Trophoblast cell (in vitro differentiated cells and primary cell): ENCODE results near the gene PLCH2.

Source experiments
- DNase-seq, 2 donors: peaks; one replicate each; pipeline ENCODE4 v3.0.0-alpha.2; 2016
- H2AFZ ChIP-seq: 2 replicates; pipeline ENCODE4 v1.6.1; 2013; ENCODE audit warnings: low read length, moderate library complexity, mild to moderate bottlenecking; ENCODE audit not compliant: insufficient read depth, poor library complexity
- H2AK5ac ChIP-seq: 2 replicates; pipeline ENCODE4 v1.6.1; 2013; ENCODE audit warnings: mild to moderate bottlenecking, low read length
- H2BK120ac ChIP-seq: 2 replicates; pipeline ENCODE4 v1.6.1; 2013; ENCODE audit warnings: low read length, mild to moderate bottlenecking, moderate library complexity; ENCODE audit not compliant: insufficient read depth, poor library complexity
- H2BK12ac ChIP-seq: 2 replicates; pipeline ENCODE4 v1.6.1; 2013; ENCODE audit warnings: mild to moderate bottlenecking, low read length, moderate library complexity
- H2BK5ac ChIP-seq: 2 replicates; pipeline ENCODE4 v1.6.1; 2013; ENCODE audit warnings: low read length, low read depth, moderate library complexity, mild to moderate bottlenecking; ENCODE audit not compliant: poor library complexity
- H3K14ac ChIP-seq: 2 replicates; pipeline ENCODE4 v1.6.1; 2013; ENCODE audit warnings: mild to moderate bottlenecking, low read length
- H3K18ac ChIP-seq: 2 replicates; pipeline ENCODE4 v1.6.1; 2013; ENCODE audit warnings: mild to moderate bottlenecking, low read length
- H3K23ac ChIP-seq: 2 replicates; pipeline ENCODE4 v1.6.1; 2013; ENCODE audit warnings: low read length
- H3K27ac ChIP-seq: 2 replicates; pipeline ENCODE4 v1.5.1; 2013; ENCODE audit warnings: low read depth, mild to moderate bottlenecking, inconsistent platforms, low read length, moderate library complexity
- H3K27me3 ChIP-seq: 2 replicates; pipeline ENCODE4 v1.6.1; 2013; ENCODE audit warnings: inconsistent platforms, mild to moderate bottlenecking, low read length, moderate library complexity; ENCODE audit not compliant: insufficient read depth
- H3K36me3 ChIP-seq, 2 experiments: 1 replicate in 1 of 2; 2 replicates in 1 of 2; pipeline ENCODE4 v1.6.1; 2013; ENCODE audit warnings: low read length in 2 of 2, mild to moderate bottlenecking in 2 of 2, moderate library complexity in 1 of 2; ENCODE audit not compliant: insufficient read depth in 2 of 2, control insufficient read depth in 1 of 2
- H3K4ac ChIP-seq: 2 replicates; pipeline ENCODE4 v1.6.1; 2013; ENCODE audit warnings: low read depth, mild to moderate bottlenecking, low read length, moderate library complexity
- H3K4me1 ChIP-seq, 2 experiments: 1 replicate in 1 of 2; 2 replicates in 1 of 2; pipeline ENCODE4 v1.6.1; 2013; ENCODE audit warnings: low read length in 2 of 2, mild to moderate bottlenecking in 2 of 2, moderate library complexity in 1 of 2; ENCODE audit not compliant: insufficient read depth in 2 of 2, control insufficient read depth in 1 of 2
- H3K4me2 ChIP-seq: 2 replicates; pipeline ENCODE4 v1.6.1; 2013; ENCODE audit warnings: inconsistent platforms, mild to moderate bottlenecking, low read length, moderate library complexity
- H3K4me3 ChIP-seq: 2 replicates; pipeline ENCODE4 v1.5.1; 2013; ENCODE audit warnings: mild to moderate bottlenecking, low read depth, low read length, inconsistent platforms
- H3K79me1 ChIP-seq: one replicate; pipeline ENCODE4 v1.6.1; 2013; ENCODE audit warnings: low read length
- H3K79me2 ChIP-seq: 2 replicates; pipeline ENCODE4 v1.6.1; 2013; ENCODE audit warnings: low read length, mild to moderate bottlenecking; ENCODE audit not compliant: control insufficient read depth, insufficient read depth, poor library complexity
- H3K9ac ChIP-seq: 2 replicates; pipeline ENCODE4 v1.6.1; 2013; ENCODE audit warnings: mild to moderate bottlenecking, low read length
- H3K9me3 ChIP-seq: 2 replicates; pipeline ENCODE4 v1.6.1; 2013; ENCODE audit warnings: low read depth, mild to moderate bottlenecking, control low read depth, inconsistent platforms, low read length; ENCODE audit not compliant: insufficient read depth
- H4K12ac ChIP-seq: 2 replicates; pipeline ENCODE4 v1.6.1; 2013; ENCODE audit warnings: low read depth, mild to moderate bottlenecking, low read length, moderate library complexity
- H4K8ac ChIP-seq: 2 replicates; pipeline ENCODE4 v1.6.1; 2013; ENCODE audit warnings: low read depth, mild to moderate bottlenecking, low read length, moderate library complexity
- H4K91ac ChIP-seq: one replicate; pipeline ENCODE4 v1.6.1; 2013; ENCODE audit warnings: low read depth, mild to moderate bottlenecking, low read length, moderate library complexity
- WGBS: extraction: QIAGEN DNeasy Blood & Tissue Kit; methylation state at CpG from one replicate; pipeline ENCODE4 v1.1.7; 2013; ENCODE audit warnings: missing lambda C conversion rate; ENCODE audit not compliant: insufficient read length, insufficient coverage; ENCODE audit errors: extremely low coverage; 5-methylcytosine and 5-hydroxymethylcytosine counted together

PLCH2 gene

DNA sequence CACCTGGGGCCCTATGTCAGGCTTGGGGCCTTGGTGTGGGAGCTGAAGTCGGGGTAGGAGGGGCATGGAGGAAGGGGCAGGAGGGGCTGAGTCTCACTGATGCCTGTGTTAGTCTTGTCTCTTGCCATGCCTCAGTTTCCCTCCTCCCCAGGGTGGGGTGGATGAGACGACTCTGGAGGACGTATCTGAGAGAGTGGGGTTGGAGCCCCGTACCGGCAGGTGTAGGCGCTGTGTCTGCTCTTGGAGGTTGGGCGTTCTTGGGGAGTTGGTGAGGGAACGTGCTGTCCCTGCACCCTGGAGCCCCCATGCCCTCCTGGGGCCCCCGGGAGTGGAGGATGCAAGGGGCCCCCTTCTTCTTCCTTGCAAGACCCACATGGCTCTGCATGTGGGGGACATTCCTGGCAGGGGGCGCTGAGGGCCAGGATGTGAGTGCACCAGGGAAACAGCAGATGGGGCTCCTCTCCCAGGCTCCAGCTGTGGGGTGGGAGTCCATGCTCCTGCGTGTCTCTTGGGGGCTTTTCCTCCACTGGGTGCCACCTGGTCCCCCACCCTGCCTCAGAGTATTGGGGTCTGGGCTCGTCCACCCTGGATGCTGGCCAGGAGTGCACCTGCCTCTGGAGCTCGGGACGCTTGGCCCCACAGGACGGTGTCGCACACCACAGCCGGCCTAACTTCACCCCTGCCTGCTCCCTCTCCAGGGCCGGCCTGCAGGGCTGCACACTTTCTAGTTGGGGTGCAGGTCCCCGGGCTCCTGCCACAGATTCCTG is 78.7 kb downstream of the PLCH2 start:
- H3K14ac ChIP-seq, result no peak overlapping the region
- H2BK120ac ChIP-seq, result no peak overlapping the region
- no peak overlapping the region for H2BK5ac ChIP-seq
- H3K9me3 ChIP-seq, result no peaks in the 10 kb centered on the region
- H3K18ac ChIP-seq, result no peak overlapping the region
- H3K4me2 ChIP-seq, result no peak overlapping the region
- H4K12ac ChIP-seq, result no peak overlapping the region
- no peaks in the 10 kb centered on the region for H3K4me1 ChIP-seq
- H3K79me1 ChIP-seq, result no peaks in the 10 kb centered on the region
- H2AFZ ChIP-seq, result no peak overlapping the region
- H4K8ac ChIP-seq, result no peak overlapping the region
- no CpG with 5 or more reads among the region's 19 CpGs for WGBS
- H3K4me3 ChIP-seq, result no peak overlapping the region
- no peak overlapping the region for H3K23ac ChIP-seq
- H3K9ac ChIP-seq, result no peak overlapping the region
- no peak overlapping the region for H2BK12ac ChIP-seq
- H4K91ac ChIP-seq, result no peak overlapping the region
- no peaks in the 10 kb centered on the region for H3K27me3 ChIP-seq
- DNase-seq, result no peak
- H3K27ac ChIP-seq, result no peak overlapping the region
- no peaks in the 10 kb centered on the region for H3K36me3 ChIP-seq
- no peak overlapping the region for H3K4ac ChIP-seq
- no peak overlapping the region for H2AK5ac ChIP-seq
- no peaks in the 10 kb centered on the region for H3K79me2 ChIP-seq
